ENCODE data around the gene NCEH1. TPM values are rescaled to one million over a fixed set of nuclear protein-coding genes. Genes with fewer than 3 reads are reported as not detected.

Gene NCEH1
- total and polyA plus RNA-seq, 2 of the 4 experiments (the other 2 are of a cell fraction) = 22.3 to 23.3 TPM

- BruUV-seq (replicated peaks) = no TSS peak
- CTCF ChIA-PET = interaction anchor here (1.1 kb wide), 1 partner anchor 18 kb away, joined by 4 read pairs; no protein-coding TSS in a partner anchor
- H2AK9ac ChIP-seq (replicated peaks; ENCODE audit: low read depth, low read length, poor library complexity) = no peak overlapping the region
Measured at GRCh38 chr3:172690936-172691335, 19.9 kb downstream of the NCEH1 start.

More at GRCh38 chr3:172690936-172691335, 19.9 kb downstream of the NCEH1 start:
- no peak overlapping the region for H2AFZ ChIP-seq (replicated peaks; ENCODE audit: low read length, poor library complexity)
- no peak for TF ChIP-seq BHLHE40 (IDR thresholded peaks at IDR 0.05; ENCODE audit: low read depth, low read length)
- TF ChIP-seq MXI1 (IDR thresholded peaks at IDR 0.05; ENCODE audit: borderline replicate concordance, low read depth, low read length) = no peak
- intact Hi-C loops (cut with micrococcal nuclease) (no loop called here), in situ Hi-C loops (cut with MboI; ENCODE audit: low sequenced_read_pairs) (no loop called here), dilution Hi-C loops (cut with HindIII; ENCODE audit: low sequenced_read_pairs, unreplicated experiment) (no loop called here)
- ATAC-seq (ENCODE audit: low read depth) (no peak; the same call in 1 of the 2 replicates), DNase-seq (no peak)
- no peak overlapping the region for H3K4ac ChIP-seq (ENCODE audit: low read depth, low read length)
- POLR2A ChIA-PET (ENCODE audit: unreplicated experiment) = no interaction called here
- no peak overlapping the region for H2BK5ac ChIP-seq (ENCODE audit: low read depth, low read length, poor library complexity, severe bottlenecking)
- H2BK20ac ChIP-seq (ENCODE audit: low read depth, low read length) = no peak overlapping the region
- peaks cover 8% of the 10 kb centered on the region; the same call in 1 of the 2 replicates for H3K4me1 ChIP-seq (ENCODE audit: control insufficient read depth, insufficient read depth, low read length)
- H3K9me1 ChIP-seq (ENCODE audit: insufficient read depth, low read length) = peaks cover 7% of the 10 kb centered on the region
- peaks cover 38 to 72% of the 10 kb centered on the region in 2 experiments for H3K79me1 ChIP-seq (ENCODE audit: low read depth in 1 of 2, low read length in 2 of 2)
- no peak overlapping the region for H3K14ac ChIP-seq (replicated peaks; ENCODE audit: low read depth, low read length)
- H3K27me3 ChIP-seq (ENCODE audit: control insufficient read depth, insufficient read depth, low read length) = no peaks in the 10 kb centered on the region
- no peak overlapping the region for H3K23ac ChIP-seq (ENCODE audit: low read depth, low read length)
- H3K9ac ChIP-seq (ENCODE audit: low read depth, low read length) = no peak overlapping the region
- no peak overlapping the region for H4K5ac ChIP-seq (ENCODE audit: low read depth, low read length)
- H4K91ac ChIP-seq (ENCODE audit: insufficient read depth, low read depth, low read length) = no peak overlapping the region
- no peak overlapping the region for H3K27ac ChIP-seq (ENCODE audit: insufficient read depth, low read length)
- H4K8ac ChIP-seq (ENCODE audit: low read depth in 2 of 2, low read length in 2 of 2) = no peak overlapping the region
- no peak overlapping the region for H3K56ac ChIP-seq (ENCODE audit: extremely low read depth, insufficient read depth, low read length)
- H2BK120ac ChIP-seq (ENCODE audit: low read depth, low read length) = no peak overlapping the region
- H2AK5ac ChIP-seq (ENCODE audit: low read depth, low read length) = 0 out of 2 replicates have a peak overlapping the region, but pooled peaks have one; percentile 11
- H3K9me3 ChIP-seq (ENCODE audit: control insufficient read depth, insufficient read depth, low read length) = no peaks in the 10 kb centered on the region
- H4K20me1 ChIP-seq (ENCODE audit: insufficient read depth, low read length) = no peaks in the 10 kb centered on the region; the same call in 1 of the 2 replicates
- H3K36me3 ChIP-seq (ENCODE audit: control insufficient read depth, insufficient read depth, low read length) = no peaks in the 10 kb centered on the region
- H2BK15ac ChIP-seq (ENCODE audit: low read depth, low read length) = no peak overlapping the region
- H3K4me2 ChIP-seq (ENCODE audit: low read depth, low read length) = no peak overlapping the region
- 80% methylated on average over 1 of the region's 1 CpG; no CpG with 5 or more reads in 1 of the 2 experiments for WGBS, 2 experiments (ENCODE audit: extremely low coverage in 2 of 2, insufficient read length in 1 of 2)
- H3K4me3 ChIP-seq (ENCODE audit: insufficient read depth, low read depth, low read length) = no peak overlapping the region
- H3K18ac ChIP-seq (ENCODE audit: low read depth, low read length) = no peak overlapping the region

Data from IMR-90 (cell line).